Measurements from ENCODE around the gene RPS27L. TPM values are rescaled to one million over a fixed set of nuclear protein-coding genes. Genes with fewer than 3 reads are reported as not detected.

Gene RPS27L
- total and polyA plus RNA-seq, 2 experiments from 2014 or later: 85.9 to 1,011 TPM

- TF ChIP-seq ZNF462 (CRISPR knock-in tag; IDR thresholded peaks at IDR 0.05): no peak
Observed at GRCh38 chr15:63166219-63166618, 8.9 kb upstream of the RPS27L start (continued).

- Histone ChIP-seq H3K9me2 (ENCODE audit: insufficient read depth) (0 out of 2 replicates have a peak, but pooled peaks cover 2% of the 10 kb centered on the region), H4K20me1 (replicated peaks; ENCODE audit: insufficient read depth) (no peaks in the 10 kb centered on the region), H3K4me2 (no peak overlapping the region), H3K4me3 (no peak overlapping the region), H2AFZ (no peak overlapping the region), H3K27ac (ENCODE audit: low read depth) (no peak overlapping the region), H3F3A (replicated peaks; ENCODE audit: low read depth) (no peaks in the 10 kb centered on the region), H3K36me3 (ENCODE audit: insufficient read depth) (no peaks in the 10 kb centered on the region), H3K27me3 (ENCODE audit: insufficient read depth) (no peaks in the 10 kb centered on the region), H3K4me1 (ENCODE audit: insufficient read depth) (peaks cover 6% of the 10 kb centered on the region), H3K79me2 (replicated peaks; ENCODE audit: insufficient read depth) (no peaks in the 10 kb centered on the region)
- Mint-ChIP-seq H3K27ac (no peak overlapping the region), H3K4me3 (no peak overlapping the region), H3K27me3 (ENCODE audit: insufficient read depth, low read depth, poor library complexity) (no peaks in the 10 kb centered on the region), H3K9me3 (no peaks in the 10 kb centered on the region), H3K36me3 (ENCODE audit: low read depth) (no peaks in the 10 kb centered on the region), H3K4me1 (peaks cover 10% of the 10 kb centered on the region)
- no peak for TF ChIP-seq NANOG (IDR thresholded peaks at IDR 0.05; ENCODE audit: borderline replicate concordance)
- no peak for ATAC-seq
- DNase-seq (ENCODE audit: low spot score): no peak
Observed at GRCh38 chr15:63165166-63165859, 8.0 kb upstream of the RPS27L start.

- no peaks in the 10 kb centered on the region for H3K36me3 ChIP-seq (ENCODE audit: insufficient read depth)
- H3K27ac Mint-ChIP-seq: no peak overlapping the region
- H3K27ac ChIP-seq (ENCODE audit: low read depth): no peak overlapping the region
- peaks cover 6% of the 10 kb centered on the region for H3K4me1 ChIP-seq (ENCODE audit: insufficient read depth)
- H4K20me1 ChIP-seq (replicated peaks; ENCODE audit: insufficient read depth): no peaks in the 10 kb centered on the region
- no peaks in the 10 kb centered on the region for H3K27me3 ChIP-seq (ENCODE audit: insufficient read depth)
- H3K36me3 Mint-ChIP-seq (ENCODE audit: low read depth): no peaks in the 10 kb centered on the region
- H3K9me3 Mint-ChIP-seq: no peaks in the 10 kb centered on the region
- H3K4me3 ChIP-seq: no peak overlapping the region
- H3F3A ChIP-seq (replicated peaks; ENCODE audit: low read depth): no peaks in the 10 kb centered on the region; the same call in 1 of the 2 replicates
- peaks cover 10% of the 10 kb centered on the region for H3K4me1 Mint-ChIP-seq
- no peak overlapping the region for H3K4me3 Mint-ChIP-seq
- 0 out of 2 replicates have a peak, but pooled peaks cover 3% of the 10 kb centered on the region for H3K79me2 ChIP-seq (replicated peaks; ENCODE audit: insufficient read depth)
- 0 out of 2 replicates have a peak, but pooled peaks cover 2% of the 10 kb centered on the region for H3K9me2 ChIP-seq (ENCODE audit: insufficient read depth)
- H3K27me3 Mint-ChIP-seq (ENCODE audit: insufficient read depth, low read depth, poor library complexity): no peaks in the 10 kb centered on the region
- no peak for DNase-seq (ENCODE audit: low spot score)
- H2AFZ ChIP-seq: no peak overlapping the region
- H3K4me2 ChIP-seq: no peak overlapping the region
- ATAC-seq: no peak
- no peak for TF ChIP-seq ETS1 (IDR thresholded peaks at IDR 0.05)
- TF ChIP-seq CTCF (conservative IDR thresholded peaks at IDR 0.05; ENCODE audit: low read depth in 2 of 2): no peak
- TF ChIP-seq STAT1 (IDR thresholded peaks at IDR 0.05; ENCODE audit: unreplicated experiment): no peak
Observed at GRCh38 chr15:63163217-63163616, 5.9 kb upstream of the RPS27L start.

All from GM23338 (cell line).